Ishikawa (cell line): ENCODE measurements around the gene SSH2.

ENCODE experiments used
- EP300 ChIP-seq: IDR thresholded peaks from 2 replicates; pipeline ENCODE4 v1.6.1; 2012; ENCODE audit warnings: borderline replicate concordance
- TEAD4 ChIP-seq: IDR thresholded peaks from 2 replicates; pipeline ENCODE4 v1.6.1; 2012

GRCh38 chr17:29732209-29732608, 197.8 kb downstream of the SSH2 start:
- TF ChIP-seq EP300 (no peak), TEAD4 (no peak)
